ENCODE data around the gene FAM120B.

FAM120B gene

DNA sequence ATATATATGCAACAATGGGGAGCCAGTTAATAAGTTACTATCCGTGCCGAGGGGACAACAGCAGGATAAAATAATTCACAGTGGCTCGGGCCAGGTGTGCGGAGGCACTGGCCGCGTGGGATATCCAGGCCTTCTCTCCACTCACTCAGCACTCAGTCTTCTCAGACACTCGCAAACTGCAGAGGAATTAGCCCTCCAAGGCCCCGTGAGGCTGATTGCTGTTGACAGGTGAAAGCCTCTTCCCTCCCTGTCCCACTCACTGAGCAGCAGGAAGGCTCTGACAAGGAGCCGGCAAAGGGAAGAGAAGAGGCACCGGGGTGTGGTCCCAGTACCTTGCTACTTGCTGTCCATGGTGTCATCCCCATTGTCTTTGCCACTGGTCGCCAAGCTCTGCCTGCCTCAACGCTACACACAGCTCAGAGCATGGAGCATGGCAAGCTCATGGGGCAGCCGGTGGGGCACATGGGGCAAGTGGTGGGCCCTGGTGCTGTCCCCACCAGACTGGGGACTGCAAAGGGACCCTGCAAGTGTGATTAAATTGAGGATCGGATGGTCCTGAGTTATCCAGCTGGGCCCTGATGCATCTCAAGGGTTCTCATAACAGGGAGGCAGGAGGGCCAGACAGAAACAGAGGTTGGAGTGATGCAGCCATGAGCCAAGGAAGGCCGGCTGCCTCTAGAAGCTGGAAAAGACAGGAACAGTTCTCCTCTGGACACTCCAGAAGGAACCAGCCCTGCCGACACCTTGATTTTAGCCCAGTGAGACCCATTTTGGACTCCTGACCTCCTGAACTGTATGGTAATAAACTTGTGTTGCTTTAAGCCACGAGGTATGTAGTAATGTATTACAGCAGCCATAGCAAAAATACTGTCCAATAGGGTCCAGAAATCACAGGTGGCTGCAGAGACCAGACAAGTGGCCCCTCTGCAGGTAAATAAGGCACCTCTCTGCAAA, 126.9 kb downstream of the FAM120B start:
- TF ChIP-seq, protein P1, sequence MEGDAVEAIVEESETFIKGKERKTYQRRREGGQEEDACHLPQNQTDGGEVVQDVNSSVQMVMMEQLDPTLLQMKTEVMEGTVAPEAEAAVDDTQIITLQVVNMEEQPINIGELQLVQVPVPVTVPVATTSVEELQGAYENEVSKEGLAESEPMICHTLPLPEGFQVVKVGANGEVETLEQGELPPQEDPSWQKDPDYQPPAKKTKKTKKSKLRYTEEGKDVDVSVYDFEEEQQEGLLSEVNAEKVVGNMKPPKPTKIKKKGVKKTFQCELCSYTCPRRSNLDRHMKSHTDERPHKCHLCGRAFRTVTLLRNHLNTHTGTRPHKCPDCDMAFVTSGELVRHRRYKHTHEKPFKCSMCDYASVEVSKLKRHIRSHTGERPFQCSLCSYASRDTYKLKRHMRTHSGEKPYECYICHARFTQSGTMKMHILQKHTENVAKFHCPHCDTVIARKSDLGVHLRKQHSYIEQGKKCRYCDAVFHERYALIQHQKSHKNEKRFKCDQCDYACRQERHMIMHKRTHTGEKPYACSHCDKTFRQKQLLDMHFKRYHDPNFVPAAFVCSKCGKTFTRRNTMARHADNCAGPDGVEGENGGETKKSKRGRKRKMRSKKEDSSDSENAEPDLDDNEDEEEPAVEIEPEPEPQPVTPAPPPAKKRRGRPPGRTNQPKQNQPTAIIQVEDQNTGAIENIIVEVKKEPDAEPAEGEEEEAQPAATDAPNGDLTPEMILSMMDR (conservative IDR thresholded peaks at IDR 0.05; ENCODE audit: low read depth, low read length), result no peak
- no peak for DNase-seq (ENCODE audit: low read depth)
- H3K4me3 ChIP-seq (ENCODE audit: low read depth, low read length), result no peak overlapping the region

DNA sequence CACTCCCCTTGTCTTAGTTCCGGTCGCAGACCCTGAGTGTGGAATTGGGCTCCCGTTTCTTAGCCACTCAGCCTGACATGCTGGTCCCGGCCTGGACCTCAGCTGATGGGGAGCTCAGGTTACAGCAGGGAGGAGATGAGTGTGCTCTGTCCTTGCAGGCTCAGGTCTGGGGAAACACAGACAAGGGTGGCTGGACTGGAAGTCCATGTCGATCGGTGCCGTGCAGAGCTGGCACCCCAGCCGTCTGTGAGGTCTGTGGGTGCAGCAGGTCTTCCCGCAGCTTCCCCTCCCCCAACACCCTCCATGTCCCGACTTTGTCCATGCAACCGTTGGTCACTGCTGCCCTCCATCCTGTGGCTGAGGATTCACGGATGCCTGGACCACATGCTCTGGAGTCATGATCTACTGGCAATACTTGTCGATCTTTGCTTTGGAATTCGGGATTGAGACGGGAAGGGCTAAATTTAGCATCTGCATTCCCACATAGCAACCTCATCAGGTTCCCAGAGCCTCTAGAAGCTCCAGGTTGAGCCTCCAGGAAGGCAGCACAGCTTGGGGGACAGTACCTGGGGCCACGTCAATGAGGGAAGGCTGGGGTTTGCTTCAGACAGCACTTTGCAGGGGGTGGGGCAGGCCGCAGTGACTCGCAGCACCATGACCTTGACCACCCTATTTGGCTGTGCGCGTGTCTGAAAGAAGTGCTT, 127.7 kb downstream of the FAM120B start:
- TF ChIP-seq, protein P1 (conservative IDR thresholded peaks at IDR 0.05; ENCODE audit: low read depth, low read length), result no peak
- peak; percentile 65 for DNase-seq (ENCODE audit: low read depth)

DNA sequence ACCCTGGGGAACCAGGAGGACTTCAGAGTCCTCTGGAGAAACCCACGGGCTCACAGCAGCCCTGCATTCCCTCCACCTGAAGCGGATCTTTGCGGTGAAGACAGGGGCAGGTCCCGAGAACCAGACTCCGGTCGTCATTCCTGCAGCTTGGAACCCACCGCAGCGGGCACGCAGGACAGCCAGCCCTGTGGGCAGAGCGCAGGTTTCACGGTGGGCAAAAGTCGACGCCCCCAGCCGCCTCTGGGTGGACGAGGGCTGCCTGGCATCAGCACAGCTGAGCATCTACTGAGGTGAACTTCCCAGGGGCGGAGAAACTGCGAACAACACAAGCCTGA, 128.2 kb downstream of the FAM120B start:
- no peak overlapping the region for H3K4me3 ChIP-seq (ENCODE audit: low read depth, low read length)
- TF ChIP-seq, protein P1 (conservative IDR thresholded peaks at IDR 0.05; ENCODE audit: low read depth, low read length), result no peak
- DNase-seq (ENCODE audit: low read depth), result no peak

More for the DNA sequence above, 127.7 kb downstream of the FAM120B start:
- no peak overlapping the region for H3K4me3 ChIP-seq (ENCODE audit: low read depth, low read length)

DNA sequence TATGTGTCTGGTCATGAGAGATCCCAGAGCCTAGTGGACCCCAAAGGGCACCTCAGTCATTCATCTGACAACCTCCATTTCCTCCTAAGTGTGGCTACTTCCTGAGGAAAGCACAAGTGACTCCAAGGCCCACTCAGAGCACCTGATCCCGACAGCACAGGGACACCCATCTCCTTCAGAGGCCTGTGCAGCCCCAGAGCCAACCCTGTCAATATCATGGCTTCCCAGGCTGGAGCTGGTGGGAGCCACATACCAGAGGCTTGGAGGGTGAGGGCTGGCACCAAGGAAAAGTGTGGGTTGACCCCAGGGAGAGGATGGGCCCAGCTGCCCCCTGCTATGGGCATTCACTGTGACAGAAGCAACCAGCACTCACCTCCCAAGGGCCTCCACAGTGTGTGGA, 129.2 kb downstream of the FAM120B start:
- TF ChIP-seq, protein P1 (conservative IDR thresholded peaks at IDR 0.05; ENCODE audit: low read depth, low read length), result no peak

DNA sequence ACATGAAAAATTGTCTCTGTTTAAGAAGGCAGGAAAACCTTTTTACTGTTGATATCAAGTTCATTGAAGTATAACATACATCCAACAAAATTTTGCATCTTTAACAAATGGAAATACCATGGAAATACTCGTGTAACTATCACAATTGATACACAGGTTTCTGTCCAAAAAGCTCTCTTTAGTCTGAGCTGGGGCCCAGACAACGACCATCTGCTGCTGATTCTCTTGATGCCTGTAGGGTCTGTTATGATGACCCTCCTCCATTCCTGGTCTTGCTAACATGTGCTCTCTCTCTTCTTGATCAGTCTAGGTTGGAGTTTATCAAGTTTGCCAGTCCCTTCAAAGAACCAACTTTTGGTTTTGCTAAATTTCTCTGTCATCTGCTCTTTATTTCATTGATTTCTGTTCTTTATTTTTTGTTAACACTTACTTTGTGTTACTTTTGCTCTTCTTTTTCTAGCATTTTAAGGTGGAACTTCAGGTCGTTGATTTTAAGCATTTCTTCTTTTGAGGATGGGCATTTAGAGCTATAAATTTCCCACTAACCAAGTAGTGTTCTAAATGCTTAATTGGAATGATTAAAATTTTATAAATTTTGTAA, 129.8 kb downstream of the FAM120B start:
- H3K4me3 ChIP-seq (ENCODE audit: low read depth, low read length), result no peak overlapping the region
- TF ChIP-seq, protein P1 (conservative IDR thresholded peaks at IDR 0.05; ENCODE audit: low read depth, low read length), result no peak
- DNase-seq (ENCODE audit: low read depth), result no peak

More for the DNA sequence above, 129.2 kb downstream of the FAM120B start:
- H3K4me3 ChIP-seq (ENCODE audit: low read depth, low read length), result no peak overlapping the region
- DNase-seq (ENCODE audit: low read depth), result no peak

DNA sequence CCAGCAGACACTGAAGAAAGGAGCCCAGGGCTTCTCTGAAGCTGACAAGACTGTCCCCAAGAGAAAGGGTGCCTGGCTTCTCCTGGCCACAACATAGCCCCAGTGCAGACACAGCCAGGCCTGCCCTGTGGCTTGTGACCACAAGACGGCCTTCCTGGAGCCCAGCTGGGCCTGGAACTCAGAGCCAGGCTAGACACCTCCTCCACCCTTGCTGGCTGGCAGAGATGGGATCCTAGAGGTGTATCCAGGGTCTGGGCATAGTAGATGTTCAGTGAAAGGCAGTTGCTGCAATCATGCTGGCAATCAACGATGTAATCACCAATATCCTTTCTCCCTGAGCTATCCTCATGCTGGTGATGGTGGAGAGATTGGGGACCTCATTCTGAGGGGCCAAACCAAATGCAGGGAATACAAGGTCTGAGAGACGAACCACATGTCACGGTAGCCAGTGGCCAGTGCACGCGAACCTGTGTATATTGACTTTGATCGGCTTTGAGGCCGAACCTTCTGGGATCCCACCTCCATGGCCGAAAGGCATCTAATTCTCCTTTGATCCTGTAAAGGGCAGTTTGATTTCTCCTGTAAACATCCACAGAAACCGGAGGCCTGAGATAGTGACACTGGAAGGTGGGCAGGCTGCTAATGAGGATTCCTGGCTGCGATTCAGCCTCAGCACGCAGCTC, 131.3 kb downstream of the FAM120B start:
- DNase-seq (ENCODE audit: low read depth), result peak; percentile 19
- TF ChIP-seq, protein P1 (conservative IDR thresholded peaks at IDR 0.05; ENCODE audit: low read depth, low read length), result no peak
- H3K4me3 ChIP-seq (ENCODE audit: low read depth, low read length), result peak overlapping the region; percentile 15
